Measurements from ENCODE around the gene IGF2. TPM values are rescaled to one million over a fixed set of nuclear protein-coding genes. Genes with fewer than 3 reads are reported as not detected.

IGF2 gene
- total RNA-seq, 1 donor from 2014 or later: 711 TPM

- no peak within 1 kb of the TSS for H3K4me3 ChIP-seq (ENCODE audit: low read length in 3 of 3)
- H3K36me3 ChIP-seq (ENCODE audit: control insufficient read depth in 3 of 3, insufficient read depth in 3 of 3, low read length in 3 of 3): no peaks in the 10 kb centered on the region
- no peak within 1 kb of the TSS for H3K27ac ChIP-seq (ENCODE audit: low read depth, low read length)
- no peak within 1 kb of the TSS for H3K9ac ChIP-seq (ENCODE audit: low read depth in 1 of 3, low read length in 3 of 3)
- no peaks in the 10 kb centered on the region for H3K4me1 ChIP-seq (ENCODE audit: control insufficient read depth in 3 of 3, insufficient read depth in 3 of 3, low read length in 3 of 3)
- peaks cover 26 to 46% (median 37%) of the 10 kb centered on the region in 3 donors for H3K27me3 ChIP-seq (ENCODE audit: control insufficient read depth in 3 of 3, insufficient read depth in 3 of 3, low read length in 3 of 3)
- H3K9me3 ChIP-seq (ENCODE audit: control insufficient read depth in 3 of 3, low read length in 3 of 3): no peaks in the 10 kb centered on the region
These were observed 32.4 kb upstream of the IGF2 start, which contains the start of gene TH for GRCh38 chr11:2171591-2172003. Gene TH (minus strand): TSS chr11:2171815. CDS start chr11:2171786, 29 bp downstream.

GRCh38 chr11:2169626-2170570, 30.7 kb upstream of the IGF2 start:
- Histone ChIP-seq H3K4me3 (ENCODE audit: low read length in 3 of 3) (no peak overlapping the region), H3K4me1 (ENCODE audit: control insufficient read depth in 3 of 3, insufficient read depth in 3 of 3, low read length in 3 of 3) (no peaks in the 10 kb centered on the region), H3K27ac (ENCODE audit: low read depth, low read length) (no peak overlapping the region), H3K36me3 (ENCODE audit: control insufficient read depth in 3 of 3, insufficient read depth in 3 of 3, low read length in 3 of 3) (no peaks in the 10 kb centered on the region), H3K27me3 (ENCODE audit: control insufficient read depth in 3 of 3, insufficient read depth in 3 of 3, low read length in 3 of 3) (peaks cover 34 to 56% (median 42%) of the 10 kb centered on the region in 3 donors), H3K9ac (ENCODE audit: low read depth in 1 of 3, low read length in 3 of 3) (no peak overlapping the region), H3K9me3 (ENCODE audit: control insufficient read depth in 3 of 3, low read length in 3 of 3) (no peaks in the 10 kb centered on the region)

- peaks cover 34 to 62% (median 49%) of the 10 kb centered on the region in 3 donors for H3K27me3 ChIP-seq (ENCODE audit: control insufficient read depth in 3 of 3, insufficient read depth in 3 of 3, low read length in 3 of 3)
- no peaks in the 10 kb centered on the region for H3K9me3 ChIP-seq (ENCODE audit: control insufficient read depth in 3 of 3, low read length in 3 of 3)
These were observed 29.8 kb upstream of the IGF2 start for GRCh38 chr11:2169005-2169378.

GRCh38 chr11:2168286-2169004, 29.3 kb upstream of the IGF2 start:
- Histone ChIP-seq H3K27me3 (ENCODE audit: control insufficient read depth in 3 of 3, insufficient read depth in 3 of 3, low read length in 3 of 3) (peaks cover 32 to 64% (median 52%) of the 10 kb centered on the region in 3 donors), H3K27ac (ENCODE audit: low read depth, low read length) (no peak overlapping the region), H3K9ac (ENCODE audit: low read depth in 1 of 3, low read length in 3 of 3) (no peak overlapping the region), H3K36me3 (ENCODE audit: control insufficient read depth in 3 of 3, insufficient read depth in 3 of 3, low read length in 3 of 3) (no peaks in the 10 kb centered on the region), H3K4me1 (ENCODE audit: control insufficient read depth in 3 of 3, insufficient read depth in 3 of 3, low read length in 3 of 3) (no peaks in the 10 kb centered on the region), H3K9me3 (ENCODE audit: control insufficient read depth in 3 of 3, low read length in 3 of 3) (no peaks in the 10 kb centered on the region), H3K4me3 (ENCODE audit: low read length in 3 of 3) (no peak overlapping the region)

More at GRCh38 chr11:2169005-2169378, 29.8 kb upstream of the IGF2 start:
- no peak overlapping the region for H3K27ac ChIP-seq (ENCODE audit: low read depth, low read length)
- no peaks in the 10 kb centered on the region for H3K36me3 ChIP-seq (ENCODE audit: control insufficient read depth in 3 of 3, insufficient read depth in 3 of 3, low read length in 3 of 3)
- H3K9ac ChIP-seq (ENCODE audit: low read depth in 1 of 3, low read length in 3 of 3): no peak overlapping the region
- no peaks in the 10 kb centered on the region for H3K4me1 ChIP-seq (ENCODE audit: control insufficient read depth in 3 of 3, insufficient read depth in 3 of 3, low read length in 3 of 3)
- no peak overlapping the region for H3K4me3 ChIP-seq (ENCODE audit: low read length in 3 of 3)

GRCh38 chr11:2167141-2168045, 28.2 kb upstream of the IGF2 start:
- peaks cover 29 to 72% (median 58%) of the 10 kb centered on the region in 3 donors for H3K27me3 ChIP-seq (ENCODE audit: control insufficient read depth in 3 of 3, insufficient read depth in 3 of 3, low read length in 3 of 3)
- H3K9ac ChIP-seq (ENCODE audit: low read depth in 1 of 3, low read length in 3 of 3): no peak overlapping the region
- no peaks in the 10 kb centered on the region for H3K36me3 ChIP-seq (ENCODE audit: control insufficient read depth in 3 of 3, insufficient read depth in 3 of 3, low read length in 3 of 3)
- no peaks in the 10 kb centered on the region for H3K4me1 ChIP-seq (ENCODE audit: control insufficient read depth in 3 of 3, insufficient read depth in 3 of 3, low read length in 3 of 3)
- no peak overlapping the region for H3K27ac ChIP-seq (ENCODE audit: low read depth, low read length)
- no peaks in the 10 kb centered on the region for H3K9me3 ChIP-seq (ENCODE audit: control insufficient read depth in 3 of 3, low read length in 3 of 3)
- H3K4me3 ChIP-seq (ENCODE audit: low read length in 3 of 3): no peak overlapping the region

- Histone ChIP-seq H3K9ac (ENCODE audit: low read depth in 1 of 3, low read length in 3 of 3) (no peak overlapping the region), H3K27ac (ENCODE audit: low read depth, low read length) (no peak overlapping the region), H3K27me3 (ENCODE audit: control insufficient read depth in 3 of 3, insufficient read depth in 3 of 3, low read length in 3 of 3) (peaks cover 29 to 78% (median 60%) of the 10 kb centered on the region in 3 donors), H3K36me3 (ENCODE audit: control insufficient read depth in 3 of 3, insufficient read depth in 3 of 3, low read length in 3 of 3) (no peaks in the 10 kb centered on the region), H3K9me3 (ENCODE audit: control insufficient read depth in 3 of 3, low read length in 3 of 3) (no peaks in the 10 kb centered on the region), H3K4me1 (ENCODE audit: control insufficient read depth in 3 of 3, insufficient read depth in 3 of 3, low read length in 3 of 3) (no peaks in the 10 kb centered on the region), H3K4me3 (ENCODE audit: low read length in 3 of 3) (no peak overlapping the region)
These were observed 27.1 kb upstream of the IGF2 start for GRCh38 chr11:2166091-2166851.

- no peak overlapping the region for H3K27ac ChIP-seq (ENCODE audit: low read depth, low read length)
- no peaks in the 10 kb centered on the region for H3K36me3 ChIP-seq (ENCODE audit: control insufficient read depth in 3 of 3, insufficient read depth in 3 of 3, low read length in 3 of 3)
- no peaks in the 10 kb centered on the region for H3K9me3 ChIP-seq (ENCODE audit: control insufficient read depth in 3 of 3, low read length in 3 of 3)
- no peak overlapping the region for H3K9ac ChIP-seq (ENCODE audit: low read depth in 1 of 3, low read length in 3 of 3)
- H3K4me3 ChIP-seq (ENCODE audit: low read length in 3 of 3): no peak overlapping the region
- H3K27me3 ChIP-seq (ENCODE audit: control insufficient read depth in 3 of 3, insufficient read depth in 3 of 3, low read length in 3 of 3): peaks cover 29 to 72% (median 65%) of the 10 kb centered on the region in 3 donors
- no peaks in the 10 kb centered on the region for H3K4me1 ChIP-seq (ENCODE audit: control insufficient read depth in 3 of 3, insufficient read depth in 3 of 3, low read length in 3 of 3)
These were observed 26.4 kb upstream of the IGF2 start for GRCh38 chr11:2165571-2165970.

- Histone ChIP-seq H3K27me3 (ENCODE audit: control insufficient read depth in 3 of 3, insufficient read depth in 3 of 3, low read length in 3 of 3) (peaks cover 29 to 72% (median 65%) of the 10 kb centered on the region in 3 donors), H3K36me3 (ENCODE audit: control insufficient read depth in 3 of 3, insufficient read depth in 3 of 3, low read length in 3 of 3) (no peaks in the 10 kb centered on the region), H3K27ac (ENCODE audit: low read depth, low read length) (no peak overlapping the region), H3K9ac (ENCODE audit: low read depth in 1 of 3, low read length in 3 of 3) (no peak overlapping the region), H3K4me1 (ENCODE audit: control insufficient read depth in 3 of 3, insufficient read depth in 3 of 3, low read length in 3 of 3) (no peaks in the 10 kb centered on the region), H3K4me3 (ENCODE audit: low read length in 3 of 3) (no peak overlapping the region), H3K9me3 (ENCODE audit: control insufficient read depth in 3 of 3, low read length in 3 of 3) (no peaks in the 10 kb centered on the region)
These were observed 25.8 kb upstream of the IGF2 start for GRCh38 chr11:2164861-2165555.
